CD4-positive, alpha-beta T cell treated with Interleukin-15 for 4 hours (primary cell): ENCODE results near the gene MRPS11.
"Not testable (repeated sequence)": the region's sequence is repeated elsewhere in the genome, so short reads cannot be mapped to it uniquely, and the experiment has no call there.

Experiments used
- DNase-seq: peaks from one replicate; pipeline ENCODE4 v3.0.0-alpha.2; 2020; ENCODE audit warnings: low spot score

MRPS11 gene

DNA sequence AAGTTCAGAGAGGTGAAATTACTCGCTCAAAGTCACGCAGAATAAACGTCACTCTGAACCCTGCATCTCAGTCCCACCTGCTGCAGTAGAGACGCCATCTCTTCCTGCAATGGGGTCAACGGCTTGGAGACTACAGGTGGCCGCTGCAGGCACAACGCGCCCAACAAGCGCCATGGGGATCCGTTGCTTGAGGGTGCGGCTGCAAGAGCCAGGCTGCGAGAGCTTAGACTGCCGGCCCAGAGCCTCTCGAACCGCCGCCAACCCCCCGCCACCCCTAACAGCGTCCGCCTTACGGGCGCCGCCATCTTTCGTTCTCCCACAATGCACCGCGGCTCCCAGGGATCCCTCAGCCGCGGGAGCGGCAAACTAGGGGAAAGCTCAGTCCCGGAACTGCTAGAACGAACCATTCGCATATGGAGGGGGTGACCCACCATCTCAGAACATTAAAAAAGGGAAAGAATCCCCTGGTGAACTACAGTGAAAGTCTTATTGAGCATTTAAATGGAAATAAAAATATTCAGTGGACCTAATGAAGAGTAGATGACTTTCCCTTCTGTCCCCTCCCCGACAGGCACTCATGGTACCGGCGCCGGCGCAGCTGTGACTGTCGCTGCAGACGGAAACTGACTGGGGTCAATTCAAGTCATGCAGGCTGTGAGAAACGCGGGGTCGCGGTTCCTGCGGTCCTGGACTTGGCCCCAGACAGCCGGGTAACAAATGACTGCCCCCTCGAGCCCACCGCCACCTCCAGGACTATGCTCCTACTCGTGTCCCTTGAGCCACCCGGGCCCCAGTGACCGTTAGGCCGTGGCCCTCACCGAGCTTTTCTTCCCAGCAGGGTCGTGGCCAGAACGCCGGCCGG lies at the start of gene MRPS11, which contains the start of gene MRPL46:
Gene MRPS11 (plus strand): TSS at position 636 of the 862 bp plus-strand sequence. CDS start 10 bp downstream, at position 646.
Gene MRPL46 (minus strand): TSS at position 316 of the 862 bp plus-strand sequence. CDS start 11 bp downstream, at position 305.
- peak; percentile 90 for DNase-seq

DNA sequence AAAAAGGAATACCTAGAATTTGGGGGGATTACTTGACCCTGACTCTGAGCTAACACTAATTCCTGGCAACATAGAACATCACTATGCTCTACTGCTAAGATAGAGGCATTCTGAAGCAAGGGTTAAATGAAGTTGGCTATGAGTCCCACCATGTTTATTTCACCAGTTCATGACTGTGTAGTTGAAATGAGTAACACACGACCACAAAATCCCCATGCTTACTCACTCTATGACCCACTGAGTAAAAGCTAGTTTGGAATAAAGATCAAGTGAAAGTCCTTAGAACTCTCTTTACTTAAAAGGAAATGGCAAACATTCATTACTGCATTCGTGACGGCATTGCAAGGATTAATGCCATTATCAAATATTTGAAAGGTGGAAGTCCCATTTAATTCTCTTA lies 47.7 kb upstream of the MRPS11 start:
- no peak for DNase-seq

DNA sequence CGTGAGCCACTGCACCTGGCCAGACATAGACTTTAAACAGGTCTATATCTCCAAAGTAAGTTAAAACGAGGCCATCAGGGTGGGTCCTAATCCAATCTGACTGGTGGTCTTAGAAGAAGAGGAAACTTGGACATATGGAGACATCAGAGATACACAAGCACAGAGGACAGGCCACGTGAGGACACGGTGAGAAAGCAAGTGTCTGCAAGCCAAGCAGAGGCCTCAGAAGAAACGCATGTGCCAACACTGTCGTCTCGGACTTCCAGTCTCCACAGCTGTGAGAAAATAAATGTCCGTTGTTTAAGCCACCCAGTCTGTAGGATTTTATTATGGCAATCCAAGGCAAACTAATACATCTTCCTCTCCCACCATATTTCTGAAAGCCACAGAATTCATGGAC lies 44.2 kb upstream of the MRPS11 start:
- no peak for DNase-seq

- DNase-seq: no peak
Measured at GRCh38 chr15:88426304-88426703, 41.2 kb upstream of the MRPS11 start.

- DNase-seq: no peak
Measured at GRCh38 chr15:88428053-88428452, 39.5 kb upstream of the MRPS11 start.

- DNase-seq: no peak
Measured at GRCh38 chr15:88428805-88429605, 38.5 kb upstream of the MRPS11 start.

DNA sequence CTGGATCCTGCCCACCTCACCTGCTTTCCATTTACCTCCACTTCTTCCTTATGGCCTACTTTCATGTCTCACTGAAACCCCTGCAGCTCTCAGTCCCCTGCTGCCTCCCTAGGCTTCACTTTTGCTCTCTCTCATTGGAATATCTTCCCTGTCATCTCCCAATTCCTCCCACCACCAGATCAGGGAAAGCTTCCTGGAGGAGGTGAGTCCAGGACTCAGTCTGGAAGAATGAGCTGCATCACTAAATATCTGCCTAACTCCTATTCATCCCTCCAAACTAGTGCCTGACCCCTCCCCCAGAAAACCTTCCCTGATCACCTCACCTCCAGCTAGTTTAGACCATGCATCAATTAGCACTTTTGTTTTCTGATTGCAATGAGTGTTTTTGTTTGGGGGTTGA lies 37.5 kb upstream of the MRPS11 start:
- DNase-seq: no peak

DNA sequence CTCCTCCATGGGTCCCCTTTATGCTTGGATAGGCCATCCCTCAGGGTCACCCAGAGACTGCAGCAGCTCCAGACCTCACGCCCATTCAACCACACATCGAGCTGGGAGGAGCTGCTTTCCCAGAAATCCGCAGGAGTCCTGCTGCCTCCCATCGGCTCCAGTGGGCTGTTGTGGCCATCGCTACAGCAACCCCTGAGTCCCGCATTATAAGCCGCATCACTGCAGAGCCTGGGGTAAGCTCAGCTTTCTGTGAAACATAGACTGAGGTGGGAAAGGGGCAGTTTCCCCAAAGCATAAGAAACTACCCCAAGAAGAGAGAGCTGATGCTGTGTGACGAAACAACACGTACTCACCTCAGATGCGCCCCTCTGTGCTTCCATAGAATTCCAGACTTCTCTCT lies 36.1 kb upstream of the MRPS11 start:
- DNase-seq: no peak

DNA sequence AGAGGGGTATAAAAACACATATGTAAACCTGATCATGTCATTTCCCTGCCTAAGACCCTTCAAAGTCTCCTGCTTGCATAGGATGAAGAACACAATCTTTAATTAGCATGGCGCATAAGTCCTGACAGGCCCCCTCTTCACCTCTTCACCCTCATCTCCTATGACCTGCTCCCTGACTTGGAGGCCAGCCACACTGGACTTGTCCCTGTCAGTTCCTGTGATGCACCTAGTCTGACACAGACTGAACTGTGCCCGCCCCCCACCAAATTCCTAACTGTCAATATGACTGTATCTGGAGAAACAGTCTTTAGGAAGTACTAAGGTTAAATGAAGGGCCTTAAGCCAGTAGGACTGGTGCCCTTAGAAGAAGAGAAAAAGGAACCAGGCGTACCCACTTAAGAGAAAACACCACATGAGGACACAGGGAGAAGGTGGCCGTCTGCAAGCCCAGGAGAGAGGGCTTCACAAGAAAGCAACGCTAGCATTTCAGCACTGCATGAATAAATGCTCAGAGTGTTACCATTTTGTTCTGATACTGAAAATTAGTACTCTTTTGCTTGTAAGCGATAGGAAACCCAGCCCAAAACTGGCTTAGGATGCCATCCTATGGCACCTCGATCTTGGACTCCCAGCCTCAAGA lies 34.3 kb upstream of the MRPS11 start:
- DNase-seq: no peak

DNA sequence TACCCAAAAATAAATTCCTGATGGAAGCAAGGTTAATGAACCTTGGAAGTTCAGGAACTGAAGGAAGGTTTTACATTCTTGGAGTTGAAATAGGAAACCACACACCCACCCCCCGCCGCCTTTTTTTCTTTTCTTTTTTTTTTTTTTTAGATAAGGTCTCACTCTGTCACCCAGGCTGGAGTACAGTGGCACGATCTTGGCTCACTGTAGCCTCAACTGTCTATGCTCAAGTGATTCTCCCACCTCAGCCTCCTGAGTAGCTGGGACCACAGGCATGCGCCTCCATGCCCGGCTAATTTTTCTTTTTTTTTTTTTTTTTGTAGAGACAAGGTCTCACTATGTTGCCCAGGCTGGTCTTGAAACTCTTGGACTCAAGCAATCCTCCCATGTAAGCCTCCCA lies 33.4 kb upstream of the MRPS11 start:
- DNase-seq: not testable (repeated sequence)

DNA sequence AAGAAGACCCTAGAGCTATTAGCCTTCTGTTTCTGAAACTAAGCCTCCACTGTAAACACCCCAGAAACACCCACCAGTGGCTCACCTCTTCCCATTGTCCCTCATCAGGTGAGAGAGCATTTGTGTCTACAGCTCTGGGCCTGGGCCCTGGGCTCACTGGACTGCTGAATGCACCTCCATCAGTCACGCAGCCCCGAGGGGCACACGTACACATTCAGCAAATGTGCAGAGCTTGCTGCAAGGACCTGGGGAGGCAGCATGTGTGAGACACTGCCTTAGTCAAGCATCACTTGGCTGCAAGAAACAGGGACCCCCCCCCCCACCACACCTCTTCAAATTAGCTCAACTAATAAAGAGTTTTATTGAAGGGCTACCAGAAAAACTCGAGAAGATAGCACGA lies 29.3 kb upstream of the MRPS11 start:
- no peak for DNase-seq

GRCh38 chr15:88440021-88440420 lies 27.5 kb upstream of the MRPS11 start:
- no peak for DNase-seq

GRCh38 chr15:88441076-88441730 lies 26.3 kb upstream of the MRPS11 start:
- no peak for DNase-seq

GRCh38 chr15:88447206-88447605 lies 20.3 kb upstream of the MRPS11 start:
- DNase-seq: no peak

DNA sequence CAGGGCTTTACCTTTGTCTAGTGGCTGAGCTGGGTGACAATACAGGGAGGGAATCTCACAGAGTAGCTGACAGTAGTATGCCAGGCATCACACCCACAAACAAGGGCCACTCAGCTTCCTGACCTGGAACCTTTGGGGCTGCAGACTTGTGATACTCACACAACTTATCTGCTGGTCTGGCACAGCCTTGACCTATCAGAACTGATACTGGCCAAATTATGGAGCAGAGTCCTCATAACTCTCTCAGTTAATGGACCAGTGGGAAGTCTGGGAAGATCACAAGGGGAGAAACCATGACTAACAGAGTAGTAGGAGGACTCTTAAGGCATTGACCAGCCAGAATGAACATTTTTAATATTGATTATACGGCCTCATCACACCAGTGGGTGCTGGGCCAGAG lies 19.8 kb upstream of the MRPS11 start:
- DNase-seq: no peak

GRCh38 chr15:88448991-88449461 lies 18.5 kb upstream of the MRPS11 start:
- no peak for DNase-seq

DNA sequence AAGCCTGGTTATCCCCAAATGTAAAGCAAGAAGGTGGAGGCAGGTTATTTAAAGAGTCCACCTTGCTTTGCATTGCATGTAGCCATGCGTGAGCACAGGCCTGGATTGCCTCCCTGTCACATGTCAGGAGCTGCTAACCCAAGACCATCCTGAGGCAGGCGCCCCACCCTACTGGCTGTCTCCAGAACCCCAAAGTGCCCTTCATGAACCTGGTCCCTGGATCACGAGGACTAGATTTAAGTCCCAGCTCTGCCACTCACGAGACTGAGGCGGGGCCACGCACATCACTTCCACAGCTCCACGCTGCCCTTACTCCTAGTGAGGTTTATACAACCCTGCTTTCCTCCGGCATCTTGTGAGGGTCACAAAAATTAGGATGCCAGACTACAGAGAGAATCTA lies 17.9 kb upstream of the MRPS11 start:
- DNase-seq: no peak

GRCh38 chr15:88450125-88450798 lies 17.2 kb upstream of the MRPS11 start:
- peak; percentile 30 for DNase-seq

- no peak for DNase-seq
Measured at GRCh38 chr15:88453651-88454050, 13.9 kb upstream of the MRPS11 start.

DNA sequence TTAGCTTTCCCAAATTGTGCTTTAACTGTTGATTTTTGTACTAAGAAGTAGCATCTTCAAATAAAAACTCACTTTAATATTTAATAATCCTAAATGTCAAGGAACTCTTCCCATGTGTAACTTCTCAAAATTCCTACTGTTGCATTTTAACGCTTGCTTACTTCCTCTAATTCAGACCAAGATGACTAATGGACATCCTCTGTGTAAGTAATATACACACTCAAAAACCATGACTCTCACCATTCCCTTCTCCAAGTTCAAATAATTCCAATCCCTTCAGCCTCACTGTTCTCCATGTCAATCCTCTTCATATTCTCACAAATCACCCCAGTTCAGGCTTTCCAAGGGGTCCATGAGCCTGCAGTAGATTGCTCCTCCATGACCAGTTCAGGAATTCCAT lies 13.3 kb upstream of the MRPS11 start:
- no peak for DNase-seq
